ENCODE data around the gene AGBL5. TPM values are rescaled to one million over a fixed set of nuclear protein-coding genes. Genes with fewer than 3 reads are reported as not detected.

AGBL5 gene
- total RNA-seq, 2 donors from 2014 or later, result 56.9 to 76.1 TPM

- Mint-ChIP-seq H3K9me3 (peaks cover 2% of the 10 kb centered on the region), H3K36me3 (ENCODE audit: low read depth) (peaks cover 34% of the 10 kb centered on the region), H3K4me1 (peaks cover 24% of the 10 kb centered on the region), H3K27me3 (ENCODE audit: insufficient read depth) (no peaks in the 10 kb centered on the region), H3K27ac (peak overlapping the region; percentile 58), H3K4me3 (peak overlapping the region; percentile 90)
- WGBS, 2 experiments (ENCODE audit: insufficient coverage in 1 of 2, insufficient read length in 1 of 2), result 10 to 20% methylated on average over 5 to 24 of the region's 24 CpGs
- H3K27me3 ChIP-seq (ENCODE audit: control insufficient read depth, insufficient read depth, low read length, poor library complexity, severe bottlenecking), result no peaks in the 10 kb centered on the region
- H3K36me3 ChIP-seq (ENCODE audit: control insufficient read depth, insufficient read depth, low read length), result peaks cover 32% of the 10 kb centered on the region
- H3K4me1 ChIP-seq (ENCODE audit: control insufficient read depth, insufficient read depth, low read length), result peaks cover 13% of the 10 kb centered on the region
- TF ChIP-seq CTCF (conservative IDR thresholded peaks at IDR 0.05), result no peak
- H3K4me3 ChIP-seq (ENCODE audit: low read length), result peak overlapping the region; percentile 96
- H3K27ac ChIP-seq (ENCODE audit: low read depth, low read length), result no peak overlapping the region
- no peak for DNase-seq
- H3K9ac ChIP-seq (ENCODE audit: extremely low read depth, low read length, poor library complexity, severe bottlenecking), result peak overlapping the region; percentile 71
- H3K9me3 ChIP-seq (ENCODE audit: control insufficient read depth, low read length), result no peaks in the 10 kb centered on the region
Measured at GRCh38 chr2:27051902-27052645, 606 bp downstream of the AGBL5 start.

GRCh38 chr2:27053321-27053720, 1.9 kb downstream of the AGBL5 start:
- DNase-seq, result no peak
- H3K4me1 ChIP-seq (ENCODE audit: control insufficient read depth, insufficient read depth, low read length), result peaks cover 14% of the 10 kb centered on the region
- Mint-ChIP-seq H3K9me3 (peaks cover 2% of the 10 kb centered on the region), H3K4me1 (peaks cover 24% of the 10 kb centered on the region), H3K4me3 (peak overlapping the region; percentile 90), H3K27ac (peak overlapping the region; percentile 48), H3K36me3 (ENCODE audit: low read depth) (peaks cover 39% of the 10 kb centered on the region), H3K27me3 (ENCODE audit: insufficient read depth) (no peaks in the 10 kb centered on the region)
- peaks cover 42% of the 10 kb centered on the region for H3K36me3 ChIP-seq (ENCODE audit: control insufficient read depth, insufficient read depth, low read length)
- WGBS, 2 experiments (ENCODE audit: insufficient coverage in 1 of 2, insufficient read length in 1 of 2), result 80 to 84% methylated on average over 7 to 11 of the region's 11 CpGs
- H3K27me3 ChIP-seq (ENCODE audit: control insufficient read depth, insufficient read depth, low read length, poor library complexity, severe bottlenecking), result no peaks in the 10 kb centered on the region
- H3K9ac ChIP-seq (ENCODE audit: extremely low read depth, low read length, poor library complexity, severe bottlenecking), result no peak overlapping the region
- no peak overlapping the region for H3K27ac ChIP-seq (ENCODE audit: low read depth, low read length)
- H3K4me3 ChIP-seq (ENCODE audit: low read length), result no peak overlapping the region
- no peaks in the 10 kb centered on the region for H3K9me3 ChIP-seq (ENCODE audit: control insufficient read depth, low read length)
- TF ChIP-seq CTCF (conservative IDR thresholded peaks at IDR 0.05), result no peak

- Histone ChIP-seq H3K9ac (ENCODE audit: extremely low read depth, low read length, poor library complexity, severe bottlenecking) (no peak overlapping the region), H3K36me3 (ENCODE audit: control insufficient read depth, insufficient read depth, low read length) (peaks cover 42% of the 10 kb centered on the region), H3K27me3 (ENCODE audit: control insufficient read depth, insufficient read depth, low read length, poor library complexity, severe bottlenecking) (no peaks in the 10 kb centered on the region), H3K9me3 (ENCODE audit: control insufficient read depth, low read length) (no peaks in the 10 kb centered on the region), H3K4me1 (ENCODE audit: control insufficient read depth, insufficient read depth, low read length) (peaks cover 14% of the 10 kb centered on the region), H3K27ac (ENCODE audit: low read depth, low read length) (no peak overlapping the region), H3K4me3 (ENCODE audit: low read length) (no peak overlapping the region)
- Mint-ChIP-seq H3K9me3 (peaks cover 2% of the 10 kb centered on the region), H3K36me3 (ENCODE audit: low read depth) (peaks cover 42% of the 10 kb centered on the region), H3K4me1 (peaks cover 24% of the 10 kb centered on the region), H3K27ac (peak overlapping the region; percentile 48), H3K4me3 (no peak overlapping the region), H3K27me3 (ENCODE audit: insufficient read depth) (no peaks in the 10 kb centered on the region)
- WGBS, 2 experiments (ENCODE audit: insufficient coverage in 1 of 2, insufficient read length in 1 of 2), result 79 to 100% methylated on average over 2 to 8 of the region's 8 CpGs
- TF ChIP-seq CTCF (conservative IDR thresholded peaks at IDR 0.05), result no peak
- DNase-seq, result no peak
Measured at GRCh38 chr2:27053776-27054175, 2.3 kb downstream of the AGBL5 start.

All from endodermal cell (in vitro differentiated cells).